UCSD-AML1 (cell line): ENCODE data around the gene TRMT10C.
A peak's percentile ranks its signal among the peaks of the same experiment; 100 is the strongest.
"Not testable (repeated sequence)": the region's sequence is repeated elsewhere in the genome, so short reads cannot be mapped to it uniquely, and the experiment has no call there.

Experiments used
- DNase-seq: peaks from one replicate; lab custom pipeline; 2025; ENCODE audit not compliant: unreplicated experiment; lab: John Stamatoyannopoulos, UW

TRMT10C gene

GRCh38 chr3:101561630-101562328 is at the start of gene TRMT10C:
Gene TRMT10C (plus strand): TSS chr3:101561868. CDS start chr3:101564782, 2,914 bp downstream.
- peak; percentile 91 for DNase-seq

DNA sequence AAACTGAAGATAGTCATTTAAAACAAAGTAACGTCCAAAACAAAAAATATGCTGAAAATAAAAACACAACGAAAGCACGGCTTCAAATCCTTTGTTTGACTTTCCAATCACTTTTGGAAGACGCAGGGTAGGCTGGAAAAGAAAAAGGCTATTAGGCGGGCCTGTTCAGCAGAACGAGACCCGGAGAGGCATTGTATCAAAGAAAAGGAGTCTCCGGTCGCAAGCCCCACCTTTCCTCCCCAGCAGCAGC is 49.3 kb upstream of the TRMT10C start:
- DNase-seq = no peak

GRCh38 chr3:101512646-101513418 is 48.8 kb upstream of the TRMT10C start, which contains the start of gene SENP7:
Gene SENP7 (minus strand): TSS chr3:101513212. CDS start chr3:101513130, 82 bp downstream.
- peak; percentile 85 for DNase-seq

GRCh38 chr3:101513419-101513986 is 48.2 kb upstream of the TRMT10C start:
- no peak for DNase-seq

DNA sequence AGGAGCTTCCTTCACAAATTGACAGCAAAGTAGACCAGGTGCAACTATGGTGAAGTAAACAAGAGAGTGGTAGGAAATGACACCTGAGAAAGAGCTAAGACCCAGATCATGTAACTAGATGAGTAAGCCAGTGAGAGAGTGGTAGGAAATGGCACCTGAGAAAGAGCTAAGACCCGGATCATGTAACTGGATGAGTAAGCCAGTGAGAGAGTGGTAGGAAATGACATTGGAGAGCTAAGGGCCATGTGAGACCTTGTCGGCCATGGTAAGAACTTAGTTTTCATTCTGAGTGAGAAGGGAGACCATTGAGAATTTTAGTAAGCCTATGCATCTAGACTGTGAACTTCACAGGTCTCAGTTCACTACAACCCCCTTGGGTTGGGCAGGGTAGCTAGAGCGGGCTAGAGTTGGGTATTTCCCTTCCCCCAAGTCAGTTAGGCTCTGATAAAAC is 43.2 kb upstream of the TRMT10C start:
- DNase-seq = no peak

GRCh38 chr3:101519685-101520365 is 41.8 kb upstream of the TRMT10C start:
- no peak for DNase-seq

GRCh38 chr3:101521211-101521701 is 40.4 kb upstream of the TRMT10C start:
- DNase-seq = no peak

DNA sequence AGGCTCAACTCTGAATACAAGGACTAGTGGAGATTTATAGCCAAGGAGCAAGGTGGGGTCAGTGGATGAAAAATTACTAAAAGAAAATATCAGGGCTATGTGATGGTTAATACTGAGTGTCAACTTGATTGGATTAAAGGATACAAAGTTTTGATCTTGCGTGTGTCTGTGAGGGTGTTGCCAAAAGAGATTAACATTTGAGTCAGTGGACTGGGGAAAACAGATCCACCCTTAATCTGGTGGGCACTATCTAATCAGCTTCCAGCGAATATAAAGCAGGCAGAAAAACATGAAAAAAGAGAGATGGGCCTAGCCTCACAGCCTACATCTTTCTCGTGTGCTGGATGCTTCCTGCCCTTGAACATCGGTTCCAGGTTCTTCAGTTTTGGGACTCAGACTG is 34.2 kb upstream of the TRMT10C start:
- no peak for DNase-seq

- DNase-seq = no peak
These were observed 33.8 kb upstream of the TRMT10C start for GRCh38 chr3:101527906-101528305.

DNA sequence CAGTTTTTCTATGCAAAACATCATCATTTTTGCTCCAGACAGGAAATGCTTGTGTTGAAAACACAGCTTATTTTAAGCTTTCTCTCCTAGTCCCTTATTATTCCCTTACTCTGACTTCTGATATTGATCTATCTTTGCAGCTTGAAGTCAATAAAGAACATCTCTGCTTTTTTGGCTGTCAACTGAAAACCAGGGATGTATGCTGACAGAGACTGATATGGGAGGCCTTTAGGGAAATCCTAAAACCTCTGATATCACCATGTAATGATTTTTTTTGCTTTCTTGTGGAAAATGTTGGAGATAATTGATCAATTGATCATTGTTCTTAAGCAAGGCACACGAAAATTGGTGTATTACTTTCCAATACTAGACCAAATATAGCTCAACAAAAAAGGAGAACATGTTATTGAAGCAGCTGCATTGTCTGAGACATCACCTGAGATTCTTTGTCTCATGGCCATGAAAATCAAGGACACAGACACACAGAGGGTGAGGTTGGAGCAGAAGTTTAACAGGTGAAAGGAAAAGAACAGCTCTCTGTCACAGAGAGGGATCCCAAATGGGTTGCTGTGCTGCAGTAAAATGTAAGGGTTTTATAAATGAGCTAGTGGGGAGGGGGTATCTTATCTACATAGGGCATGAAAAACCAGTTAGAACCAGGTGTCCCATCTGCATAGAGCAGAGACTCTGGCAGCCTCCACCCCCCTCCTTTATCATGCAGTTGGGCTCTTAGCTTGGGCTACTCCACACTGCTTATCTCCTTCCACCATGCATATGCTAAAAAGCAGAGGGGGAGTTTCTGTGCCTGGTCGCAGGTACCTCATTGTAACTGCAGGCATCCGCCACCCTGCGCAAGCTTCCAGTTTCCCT is 31.6 kb upstream of the TRMT10C start:
- peak; percentile 10 for DNase-seq

GRCh38 chr3:101530686-101531047 is 31.0 kb upstream of the TRMT10C start:
- no peak for DNase-seq

- DNase-seq = no peak
These were observed 30.1 kb upstream of the TRMT10C start for GRCh38 chr3:101531473-101532086.

DNA sequence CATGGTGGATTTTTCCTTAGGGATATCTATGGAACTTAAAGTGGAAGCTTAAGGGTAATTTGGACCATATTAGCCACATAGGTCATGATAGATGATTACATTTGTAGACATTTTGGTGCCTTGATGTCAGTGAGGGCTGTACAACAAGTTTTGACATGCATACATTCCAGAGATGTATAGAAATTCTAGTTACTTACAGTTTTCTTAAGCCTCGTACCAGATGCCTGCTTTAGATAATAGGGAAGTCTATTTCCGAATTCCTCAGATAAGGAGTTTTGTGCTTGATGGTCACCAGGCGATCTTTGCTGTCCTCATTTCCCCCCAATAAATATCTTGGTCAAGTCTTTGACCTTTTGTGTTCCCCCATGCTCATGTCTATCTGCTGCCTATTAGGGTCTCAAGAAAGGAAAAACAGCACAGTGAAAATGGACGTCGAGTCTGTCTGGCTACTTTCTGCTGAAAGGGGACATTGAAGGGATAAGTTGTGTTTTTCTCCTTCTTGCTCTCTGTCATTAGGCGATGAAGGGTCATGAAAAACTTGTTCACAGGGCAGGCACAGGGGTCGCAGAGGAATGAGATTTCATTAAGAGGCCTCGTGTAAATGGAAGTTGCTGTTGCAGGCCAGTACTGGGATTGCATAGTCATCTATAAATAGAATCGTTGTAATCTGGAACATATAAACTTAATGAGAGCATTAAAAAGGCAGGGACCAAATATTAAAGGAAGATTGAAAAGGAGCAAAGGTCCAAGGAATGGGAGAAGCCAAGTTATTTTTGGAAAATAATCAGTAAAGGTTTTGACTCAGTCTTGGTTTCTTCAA is 28.7 kb upstream of the TRMT10C start:
- no peak for DNase-seq

GRCh38 chr3:101533603-101533968 is 28.1 kb upstream of the TRMT10C start:
- DNase-seq = no peak

- DNase-seq = no peak
These were observed 26.4 kb upstream of the TRMT10C start for GRCh38 chr3:101535221-101535620.

DNA sequence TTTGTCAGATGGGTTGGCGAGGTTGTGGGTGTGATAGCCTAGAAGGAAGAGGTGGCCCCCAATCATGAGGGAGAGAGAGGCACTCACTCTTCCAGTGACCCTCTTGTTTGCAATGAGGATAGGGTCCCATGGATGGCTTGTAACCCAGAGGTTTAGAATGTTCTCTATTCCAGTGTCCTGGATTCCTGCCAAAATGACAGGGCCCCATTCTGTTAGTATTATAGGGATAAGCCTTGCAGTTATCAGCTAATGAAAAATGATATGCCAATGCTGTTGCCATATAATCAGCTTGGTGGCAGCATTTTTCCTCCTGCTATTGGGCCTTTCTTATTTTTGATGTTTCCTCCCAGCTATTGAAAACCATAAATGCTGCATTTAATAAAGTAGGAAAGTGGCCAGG is 25.4 kb upstream of the TRMT10C start:
- DNase-seq = no peak

GRCh38 chr3:101536955-101537354 is 24.7 kb upstream of the TRMT10C start:
- not testable (repeated sequence) for DNase-seq

GRCh38 chr3:101542957-101543356 is 18.7 kb upstream of the TRMT10C start:
- DNase-seq = no peak

DNA sequence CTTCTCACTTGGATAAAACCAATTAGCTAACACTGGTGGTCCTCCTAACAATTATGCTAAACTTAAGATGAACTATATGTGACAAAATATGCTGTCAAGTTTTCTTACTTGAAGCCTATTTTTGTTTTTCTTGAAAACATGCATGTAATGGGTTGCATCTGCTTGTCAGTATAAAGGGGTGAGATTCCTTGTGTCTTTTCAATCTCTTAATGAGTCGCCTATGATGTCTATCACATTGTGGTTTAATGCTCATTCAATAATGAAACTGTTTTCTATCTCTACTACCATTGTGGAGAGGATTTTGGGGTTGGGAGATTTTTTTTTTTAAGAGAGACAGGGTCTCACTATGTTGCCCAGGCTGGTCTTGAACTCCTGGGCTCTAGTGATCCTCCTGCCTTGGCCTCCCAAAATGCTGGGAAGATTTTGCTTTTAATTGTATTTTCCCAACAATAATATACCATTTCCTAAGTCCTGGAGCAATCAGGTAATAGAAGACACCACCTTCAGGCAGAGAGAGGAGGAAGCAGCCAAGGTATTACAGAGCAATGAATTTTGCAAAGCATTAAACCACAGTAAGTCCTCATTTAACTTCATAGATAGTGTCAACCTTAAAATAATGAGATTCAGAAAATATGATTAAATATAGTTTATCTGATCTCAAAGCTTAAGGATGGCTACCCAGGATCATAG is 17.4 kb upstream of the TRMT10C start:
- DNase-seq = no peak
